HepG2 (cell line): ENCODE data around the gene THUMPD1. TPM values are rescaled to one million over a fixed set of nuclear protein-coding genes. Genes with fewer than 3 reads are reported as not detected.
A peak's percentile ranks its signal among the peaks of the same experiment; 100 is the strongest.

Experiments used
- FOXA1 ChIP-seq, 2 experiments: fragments of 450-650 bp in 1 of 2; sonication (generic) in 1 of 2; formaldehyde crosslinking in 1 of 2; IDR thresholded peaks; 2 replicates each; pipeline versions ENCODE4 v1.4.0 to v1.6.1; 2016 to 2020; ENCODE audit warnings: missing genetic modification reagents in 1 of 2
- KDM4B ChIP-seq: sonication (generic); formaldehyde crosslinking; IDR thresholded peaks from 2 replicates; pipeline ENCODE4 v1.4.0; 2020; ENCODE audit warnings: missing genetic modification reagents
- KIAA2018 ChIP-seq: sonication (generic); formaldehyde crosslinking; IDR thresholded peaks from 2 replicates; pipeline ENCODE4 v1.5.0; 2020; ENCODE audit warnings: mild to moderate bottlenecking, missing genetic modification reagents, borderline replicate concordance
- MXD3 ChIP-seq: IDR thresholded peaks from 2 replicates; pipeline ENCODE4 v1.6.1; 2016; ENCODE audit warnings: mild to moderate bottlenecking, missing biosample characterization, missing genetic modification reagents
- NFE2L2 ChIP-seq: fragments of 150-350 bp; IDR thresholded peaks from 2 replicates; pipeline ENCODE4 v1.6.1; 2014; ENCODE audit warnings: low read length
- POLR2A ChIP-seq, 2 experiments: IDR thresholded peaks; 2 replicates each; pipeline ENCODE4 v1.6.1; 2011; ENCODE audit warnings: low read depth in 2 of 2, low read length in 2 of 2, mild to moderate bottlenecking in 1 of 2, moderate library complexity in 1 of 2; ENCODE audit not compliant: insufficient read depth in 1 of 2
- RBM22 ChIP-seq: fragments of 200-400 bp; formaldehyde crosslinking; optimal IDR thresholded peaks from 2 replicates; pipeline ENCODE3; 2017; ENCODE audit warnings: mild to moderate bottlenecking, low read length, moderate library complexity
- RNF219 ChIP-seq: sonication (generic); formaldehyde crosslinking; IDR thresholded peaks from 2 replicates; pipeline ENCODE4 v1.5.0; 2020; ENCODE audit warnings: mild to moderate bottlenecking, missing genetic modification reagents
- SIX4 ChIP-seq: sonication (generic); formaldehyde crosslinking; IDR thresholded peaks from 2 replicates; pipeline ENCODE4 v1.4.0; 2020; ENCODE audit warnings: missing genetic modification reagents
- ZNF281 ChIP-seq: sonication (generic); formaldehyde crosslinking; IDR thresholded peaks from 2 replicates; pipeline ENCODE4 v1.4.0; 2020; ENCODE audit warnings: missing genetic modification reagents, borderline replicate concordance
- ZNF572 ChIP-seq: sonication (generic); formaldehyde crosslinking; IDR thresholded peaks from 2 replicates; pipeline ENCODE4 v1.5.1; 2020; ENCODE audit warnings: mild to moderate bottlenecking, missing genetic modification reagents
- ZNF709 ChIP-seq: sonication (generic); formaldehyde crosslinking; IDR thresholded peaks from 2 replicates; pipeline ENCODE4 v1.5.0; 2020; ENCODE audit warnings: mild to moderate bottlenecking, missing genetic modification reagents
- ZNF841 ChIP-seq: sonication (generic); formaldehyde crosslinking; IDR thresholded peaks from 2 replicates; pipeline ENCODE4 v1.8.1; 2023; ENCODE audit warnings: missing genetic modification reagents, borderline replicate concordance
- polyA plus RNA-seq, 8 experiments: library from polyadenylated mRNA; depleted of rRNA in 3 of 8; stranded (reverse) in 7 of 8; unstranded in 1 of 8; fragments of >200 nt; fragmentation: Illumina TruSeq in 4 of 8; extraction: Trizol in 4 of 8; gene quantifications; 2 replicates each; pipeline versions ENCODE4 v1.2.1 to v1.2.3, GENCODE V29; 2011 to 2016; ENCODE audit warnings: low read depth in 4 of 8, missing spikeins in 1 of 8, mixed read lengths in 1 of 8; ENCODE audit not compliant: insufficient read depth in 1 of 8
- total RNA-seq, 5 experiments: library from RNA; depleted of rRNA; stranded (reverse); fragments of >200 nt; fragmentation: Illumina TruSeq; extraction: Trizol; gene quantifications; 2 replicates each; pipeline ENCODE4 v1.2.3, GENCODE V29; 2016; ENCODE audit warnings: low read depth in 1 of 5

Gene THUMPD1
- total and polyA plus RNA-seq, 2 of the 13 experiments (the other 11 are each of a cell fraction or from before 2014, with no cell fraction given): 22.7 to 69.1 TPM

- TF ChIP-seq ZNF841 (CRISPR knock-in tag) (no peak), RNF219 (CRISPR knock-in tag) (0 out of 2 replicates have a peak, but pooled peaks have one; percentile 69), ZNF281 (CRISPR knock-in tag) (peak; percentile 62; the same call in 1 of the 2 replicates), KIAA2018 (CRISPR knock-in tag) (0 out of 2 replicates have a peak, but pooled peaks have one; percentile 19), NFE2L2 (no peak; the same call in 1 of the 2 replicates), SIX4 (peak; percentile 92), RBM22 (peak; percentile 80), FOXA1 (IDR thresholded peaks at IDR 0.05) (no peak), FOXA1 (CRISPR knock-in tag; IDR thresholded peaks at IDR 0.05) (peak; percentile 67), ZNF709 (CRISPR knock-in tag) (peak; percentile 51), MXD3 (CRISPR knock-in tag) (peak; percentile 96), KDM4B (CRISPR knock-in tag) (peak; percentile 82; the same call in 1 of the 2 replicates), ZNF572 (CRISPR knock-in tag) (peak; percentile 89; the same call in 1 of the 2 replicates), POLR2A (IDR thresholded peaks at IDR 0.05; ENCODE audit: insufficient read depth in 1 of 2, low read depth in 2 of 2, low read length in 2 of 2) (peak; percentile 89 to 94)
Measured at GRCh38 chr16:20741554-20742285, at the start of gene THUMPD1 (continued).
